H1 (cell line): Measurements from ENCODE around the gene RGS6. TPM values are rescaled to one million over a fixed set of nuclear protein-coding genes. Genes with fewer than 3 reads are reported as not detected.

Experiments
- CTCF ChIA-PET: fragments of 300-600 bp; sonication (Branson Sonifier 250); formaldehyde crosslinking; loops from one replicate; lab custom pipeline; 2021; ENCODE audit not compliant: partially characterized antibody; lab: Charles Lee
- POLR2A ChIA-PET: fragments of 300-600 bp; sonication (Branson Sonifier 250); formaldehyde crosslinking; loops from one replicate; lab custom pipeline; 2021; ENCODE audit warnings: inconsistent platforms; ENCODE audit not compliant: partially characterized antibody; lab: Charles Lee
- DNase-seq, 2 experiments: peaks; one replicate each; pipeline versions ENCODE4 v3.0.0 to v3.0.0-alpha.2; 2010 to 2022; ENCODE audit warnings: low spot score in 2 of 2, low read depth in 1 of 2, mixed read lengths in 1 of 2
- FAIRE-seq: peaks from 2 replicates; lab custom pipeline; 2011; peaks lifted over from hg19 to GRCh38; lab: Jason Lieb, UNC
- H2AFZ ChIP-seq: 2 replicates; pipeline ENCODE4 v1.8.1; 2012; ENCODE audit warnings: low read length, inconsistent platforms
- H2AK5ac ChIP-seq: 2 replicates; pipeline ENCODE4 v1.6.1; 2013; ENCODE audit warnings: low read depth, low read length
- H2BK120ac ChIP-seq: replicated peaks from 2 replicates; pipeline ENCODE3; 2013; ENCODE audit warnings: low read depth, low read length, inconsistent platforms
- H2BK12ac ChIP-seq: 2 replicates; pipeline ENCODE4 v1.6.1; 2013; ENCODE audit warnings: low read depth, low read length
- H2BK15ac ChIP-seq: 2 replicates; pipeline ENCODE4 v1.6.1; 2013; ENCODE audit warnings: low read length
- H2BK20ac ChIP-seq: 2 replicates; pipeline ENCODE4 v1.6.1; 2013; ENCODE audit warnings: low read length
- H2BK5ac ChIP-seq: 2 replicates; pipeline ENCODE4 v1.6.1; 2013; ENCODE audit warnings: low read depth, low read length
- H3K14ac ChIP-seq: 2 replicates; pipeline ENCODE4 v1.6.1; 2013; ENCODE audit warnings: inconsistent platforms; ENCODE audit not compliant: insufficient read length
- H3K18ac ChIP-seq: 2 replicates; pipeline ENCODE4 v1.6.1; 2013; ENCODE audit warnings: low read length; ENCODE audit errors: extremely low read depth
- H3K23ac ChIP-seq: 2 replicates; pipeline ENCODE4 v1.6.1; 2013; ENCODE audit warnings: inconsistent platforms; ENCODE audit not compliant: insufficient read length
- H3K23me2 ChIP-seq: 2 replicates; pipeline ENCODE4 v1.6.1; 2013; ENCODE audit warnings: low read depth, low read length
- H3K27ac ChIP-seq: 2 replicates; pipeline ENCODE4 v1.6.1; 2011; ENCODE audit warnings: low read depth, low read length, inconsistent platforms
- H3K27me3 ChIP-seq, 4 experiments: replicated peaks in 1 of 4; 1 replicate in 1 of 4; 2 replicates in 3 of 4; pipeline versions ENCODE4 v1.6.1 to v1.8.1; 2011 to 2013; ENCODE audit warnings: low read length in 3 of 4, mild to moderate bottlenecking in 3 of 4, inconsistent platforms in 2 of 4, mixed read lengths in 2 of 4, moderate library complexity in 1 of 4; ENCODE audit not compliant: control insufficient read depth in 3 of 4, insufficient read depth in 3 of 4; ENCODE audit errors: extremely low read depth in 1 of 4
- H3K36me3 ChIP-seq, 4 experiments: 2 replicates each; pipeline versions ENCODE4 v1.6.1 to v1.8.1; 2011 to 2013; ENCODE audit warnings: mild to moderate bottlenecking in 4 of 4, low read length in 3 of 4, moderate library complexity in 2 of 4, control low read depth in 1 of 4, inconsistent platforms in 1 of 4; ENCODE audit not compliant: insufficient read depth in 4 of 4, control insufficient read depth in 2 of 4
- H3K4ac ChIP-seq: replicated peaks from 2 replicates; pipeline ENCODE3; 2013; ENCODE audit warnings: low read length, low read depth, mixed read lengths, inconsistent platforms; ENCODE audit not compliant: insufficient read length
- H3K4me1 ChIP-seq, 4 experiments: replicated peaks in 1 of 4; 1 replicate in 1 of 4; 2 replicates in 3 of 4; pipeline versions ENCODE4 v1.6.1 to v1.8.1; 2011 to 2013; ENCODE audit warnings: low read length in 3 of 4, inconsistent platforms in 2 of 4, mixed read lengths in 1 of 4; ENCODE audit not compliant: insufficient read depth in 4 of 4, control insufficient read depth in 3 of 4
- H3K4me2 ChIP-seq, 2 experiments: 2 replicates each; pipeline versions ENCODE4 v1.6.1 to v1.8.1; 2011 to 2013; ENCODE audit warnings: low read depth in 2 of 2, low read length in 2 of 2, control low read depth in 1 of 2, inconsistent platforms in 1 of 2, mild to moderate bottlenecking in 1 of 2; ENCODE audit not compliant: insufficient read depth in 1 of 2
- H3K4me3 ChIP-seq, 4 experiments: fragments of 200-600, 300-600 bp in 1 of 4; sonication (generic), shearing (Covaris generic), sonication (Bioruptor Twin) in 1 of 4; 2 replicates each; pipeline versions ENCODE4 v1.5.1 to v1.8.1; 2011 to 2016; ENCODE audit warnings: low read length in 4 of 4, low read depth in 3 of 4, control low read depth in 2 of 4, inconsistent platforms in 2 of 4, mild to moderate bottlenecking in 2 of 4, mixed read lengths in 1 of 4, moderate library complexity in 1 of 4; ENCODE audit not compliant: insufficient read depth in 2 of 4; ENCODE audit errors: extremely low read depth in 1 of 4
- H3K56ac ChIP-seq: replicated peaks from 2 replicates; pipeline ENCODE3; 2013; ENCODE audit warnings: low read depth, mild to moderate bottlenecking, mixed read lengths, low read length, inconsistent platforms; ENCODE audit not compliant: insufficient read length
- H3K79me1 ChIP-seq: 2 replicates; pipeline ENCODE4 v1.6.1; 2013; ENCODE audit warnings: low read depth, low read length, control low read depth
- H3K79me2 ChIP-seq, 2 experiments: 2 replicates each; pipeline versions ENCODE4 v1.6.1 to v1.8.1; 2012 to 2013; ENCODE audit warnings: low read length in 2 of 2, mild to moderate bottlenecking in 2 of 2, inconsistent platforms in 1 of 2; ENCODE audit not compliant: insufficient read depth in 2 of 2, control insufficient read depth in 1 of 2
- H3K9ac ChIP-seq, 4 experiments: replicated peaks in 1 of 4; 1 replicate in 1 of 4; 2 replicates in 3 of 4; pipeline versions ENCODE4 v1.6.1 to v1.8.1; 2011 to 2013; ENCODE audit warnings: low read depth in 3 of 4, low read length in 3 of 4, control low read depth in 2 of 4, mild to moderate bottlenecking in 2 of 4, moderate library complexity in 2 of 4, inconsistent platforms in 1 of 4; ENCODE audit errors: extremely low read depth in 1 of 4
- H3K9me3 ChIP-seq, 2 experiments: 2 replicates each; pipeline versions ENCODE4 v1.6.1 to v1.8.1; 2012 to 2013; ENCODE audit warnings: mild to moderate bottlenecking in 2 of 2, moderate library complexity in 2 of 2, control low read depth in 1 of 2, inconsistent platforms in 1 of 2, low read depth in 1 of 2, low read length in 1 of 2, mixed read lengths in 1 of 2; ENCODE audit not compliant: insufficient read depth in 2 of 2
- H4K20me1 ChIP-seq, 2 experiments: replicated peaks in 1 of 2; 2 replicates each; pipeline versions ENCODE3 to v1.8.1; 2011 to 2013; ENCODE audit warnings: inconsistent platforms in 2 of 2, low read length in 2 of 2, mild to moderate bottlenecking in 1 of 2; ENCODE audit not compliant: insufficient read depth in 2 of 2, control insufficient read depth in 1 of 2
- H4K5ac ChIP-seq: 2 replicates; pipeline ENCODE4 v1.6.1; 2013; ENCODE audit warnings: low read length, low read depth, mixed read lengths, inconsistent platforms; ENCODE audit not compliant: insufficient read length
- H4K8ac ChIP-seq: 2 replicates; pipeline ENCODE4 v1.8.0; 2013; ENCODE audit warnings: mild to moderate bottlenecking, moderate library complexity, low read length, inconsistent platforms; ENCODE audit not compliant: insufficient read depth; ENCODE audit errors: extremely low read depth
- H4K91ac ChIP-seq: replicated peaks from 2 replicates; pipeline ENCODE3; 2013; ENCODE audit warnings: low read length, mixed read lengths, inconsistent platforms; ENCODE audit not compliant: insufficient read length
- BRCA1 ChIP-seq: IDR thresholded peaks from 2 replicates; pipeline ENCODE4 v1.6.1; 2012; ENCODE audit warnings: low read depth, low read length, improper control_type of control experiment
- FOSL1 ChIP-seq: IDR thresholded peaks from 2 replicates; pipeline ENCODE4 v1.6.1; 2011; ENCODE audit warnings: mild to moderate bottlenecking, low read depth, low read length, moderate library complexity; ENCODE audit not compliant: insufficient read depth
- NRF1 ChIP-seq: IDR thresholded peaks from 2 replicates; pipeline ENCODE4 v1.6.1; 2011; ENCODE audit warnings: mild to moderate bottlenecking, low read depth, low read length, improper control_type of control experiment
- RAD21 ChIP-seq, 2 experiments: IDR thresholded peaks in 1 of 2; conservative IDR thresholded peaks in 1 of 2; 2 replicates each; pipeline ENCODE4 v1.6.1; 2011; ENCODE audit warnings: low read depth in 2 of 2, low read length in 2 of 2, improper control_type of control experiment in 1 of 2, inconsistent platforms in 1 of 2, mild to moderate bottlenecking in 1 of 2, moderate library complexity in 1 of 2
- TEAD4 ChIP-seq: IDR thresholded peaks from 2 replicates; pipeline ENCODE4 v1.6.1; 2012; ENCODE audit warnings: low read depth, low read length, inconsistent platforms, mixed read lengths
- USF2 ChIP-seq: IDR thresholded peaks from 2 replicates; pipeline ENCODE4 v1.6.1; 2011; ENCODE audit warnings: low read length, improper control_type of control experiment
- WGBS, 2 experiments: shearing (Covaris generic) in 1 of 2; methylation state at CpG; one replicate each; pipeline versions ENCODE4 v1.1.6 to v1.1.7; 2013 to 2015; ENCODE audit warnings: low lambda C conversion rate in 2 of 2, mixed read lengths in 2 of 2, inconsistent platforms in 1 of 2, low coverage in 1 of 2, missing lambda C conversion rate in 1 of 2; ENCODE audit not compliant: insufficient replicate concordance in 2 of 2, insufficient coverage in 1 of 2, insufficient read length in 1 of 2; ENCODE audit errors: extremely low coverage in 1 of 2, missing lambda C conversion rate in 1 of 2; 5-methylcytosine and 5-hydroxymethylcytosine counted together
- polyA plus RNA-seq, 7 experiments: library from polyadenylated mRNA; depleted of rRNA in 3 of 7; stranded (reverse) in 5 of 7; unstranded in 2 of 7; fragments of >200 nt in 5 of 7; fragments of 200-250 nt in 2 of 7; gene quantifications; 1 replicate in 5 of 7; 2 replicates in 1 of 7; 4 replicates in 1 of 7; pipeline versions ENCODE4 v1.2.1 to v1.2.3, GENCODE V29; 2011 to 2013; ENCODE audit warnings: missing spikeins in 2 of 7, mixed read lengths in 2 of 7
- total RNA-seq: library from RNA; stranded (reverse); fragmentation: NEBNext Ultra II Directional; extraction: Animal tissue kit (Norgen Biotek cat#: 25700); gene quantifications from 2 replicates; pipeline ENCODE4 v1.2.1, GENCODE V29; 2021

The RGS6 gene
- total and polyA plus RNA-seq, 2 of the 8 experiments (the other 6 are each of a cell fraction or from before 2014, with no cell fraction given): 0.26 to 1.1 TPM

GRCh38 chr14:72503696-72504368 is 571.6 kb downstream of the RGS6 start:
- ChIA-PET CTCF (interaction anchor here (0.7 to 5.3 kb wide), 3 partner anchors 11 to 480 kb away, joined by 3 to 49 read pairs (median 3); no protein-coding TSS in a partner anchor), POLR2A (no interaction called here)
- TF ChIP-seq NRF1: no peak
- TF ChIP-seq BRCA1: no peak
- TF ChIP-seq USF2: no peak
- no peak for TF ChIP-seq FOSL1
- TF ChIP-seq TEAD4: no peak
- TF ChIP-seq RAD21 (IDR thresholded peaks at IDR 0.05 in 1 of 2, conservative IDR thresholded peaks at IDR 0.05 in 1 of 2; ENCODE audit: low read depth in 2 of 2, low read length in 2 of 2): no peak
- DNase-seq (no peak), FAIRE-seq (no peak)
- H2BK12ac ChIP-seq: no peak overlapping the region
- no peak overlapping the region for H3K27ac ChIP-seq
- no peak overlapping the region for H4K91ac ChIP-seq
- no peaks in the 10 kb centered on the region for H3K79me1 ChIP-seq
- no peak overlapping the region for H3K4me2 ChIP-seq
- no peak overlapping the region for H4K5ac ChIP-seq
- no peaks in the 10 kb centered on the region for H3K36me3 ChIP-seq
- no peak overlapping the region for H3K18ac ChIP-seq
- no peak overlapping the region for H2BK20ac ChIP-seq
- H3K79me2 ChIP-seq: no peaks in the 10 kb centered on the region
- no peak overlapping the region for H3K4me3 ChIP-seq
- H2BK120ac ChIP-seq: no peak overlapping the region
- no peak overlapping the region for H2BK15ac ChIP-seq
- H2AFZ ChIP-seq: no peak overlapping the region
- WGBS, 2 experiments: 86% methylated on average over 2 of the region's 2 CpGs; no CpG with 5 or more reads in 1 of the 2 experiments
- H3K9me3 ChIP-seq: 0 out of 4 replicates have a peak, but pooled peaks cover 0 to 3% of the 10 kb centered on the region in 2 experiments
- no peak overlapping the region for H2AK5ac ChIP-seq
- H2BK5ac ChIP-seq: no peak overlapping the region
- H4K8ac ChIP-seq: no peak overlapping the region
- no peak overlapping the region for H3K23ac ChIP-seq
- no peaks in the 10 kb centered on the region for H3K27me3 ChIP-seq
- H3K56ac ChIP-seq: no peak overlapping the region
- H3K4me1 ChIP-seq: no peaks in the 10 kb centered on the region
- no peaks in the 10 kb centered on the region for H3K23me2 ChIP-seq
- H4K20me1 ChIP-seq: no peaks in the 10 kb centered on the region
- no peak overlapping the region for H3K9ac ChIP-seq
- no peak overlapping the region for H3K4ac ChIP-seq
- no peak overlapping the region for H3K14ac ChIP-seq
